ENCODE measurements around the gene CCNI2. TPM values are rescaled to one million over a fixed set of nuclear protein-coding genes. Genes with fewer than 3 reads are reported as not detected.

Gene CCNI2
- total and polyA plus RNA-seq, 9 of the 15 experiments (the other 6 are each of a cell fraction or from before 2014, with no cell fraction given) = 0.05 to 1.7 (median 0.81) TPM; not detected in 5

GRCh38 chr5:132788508-132788907 is 41.3 kb downstream of the CCNI2 start (continued):
- TF ChIP-seq ZNF282 (CRISPR knock-in tag; IDR thresholded peaks at IDR 0.05) (no peak), ELF4 (CRISPR knock-in tag; IDR thresholded peaks at IDR 0.05) (no peak), MLX (CRISPR knock-in tag; conservative IDR thresholded peaks at IDR 0.05) (no peak), HES1 (IDR thresholded peaks at IDR 0.05; ENCODE audit: low read depth) (no peak), TOE1 (IDR thresholded peaks at IDR 0.05; ENCODE audit: borderline replicate concordance) (0 out of 2 replicates have a peak, but pooled peaks have one; percentile 8), TOE1 (CRISPR knock-in tag; IDR thresholded peaks at IDR 0.05; ENCODE audit: borderline replicate concordance, low read depth) (no peak), ZNF124 (CRISPR knock-in tag; IDR thresholded peaks at IDR 0.05) (no peak), ETV6 (IDR thresholded peaks at IDR 0.05; ENCODE audit: borderline replicate concordance in 1 of 2, low read depth in 2 of 2, low read length in 1 of 2) (no peak), ETV6 (CRISPR knock-in tag; IDR thresholded peaks at IDR 0.05; ENCODE audit: borderline replicate concordance) (no peak), PHF20 (IDR thresholded peaks at IDR 0.05; ENCODE audit: partially characterized antibody) (no peak), SRSF1 (IDR thresholded peaks at IDR 0.05; ENCODE audit: low read depth, low read length) (no peak), HDGF (IDR thresholded peaks at IDR 0.05) (no peak), ZNF311 (CRISPR knock-in tag; IDR thresholded peaks at IDR 0.05) (no peak), TCF3 (CRISPR knock-in tag; IDR thresholded peaks at IDR 0.05) (peak; percentile 68; the same call in 1 of the 2 replicates), ELF2 (CRISPR knock-in tag; IDR thresholded peaks at IDR 0.05) (no peak), PYGO2 (tag; IDR thresholded peaks at IDR 0.05) (no peak), MGA (IDR thresholded peaks at IDR 0.05) (no peak), SRF (CRISPR knock-in tag; IDR thresholded peaks at IDR 0.05) (no peak; a peak in 1 of 4 replicates)

All from K562 (cell line).